ENCODE results near the gene PYDC2. TPM values are rescaled to one million over a fixed set of nuclear protein-coding genes. Genes with fewer than 3 reads are reported as not detected.

PYDC2 gene
- total RNA-seq, 2 experiments from 2014 or later = not detected

DNA sequence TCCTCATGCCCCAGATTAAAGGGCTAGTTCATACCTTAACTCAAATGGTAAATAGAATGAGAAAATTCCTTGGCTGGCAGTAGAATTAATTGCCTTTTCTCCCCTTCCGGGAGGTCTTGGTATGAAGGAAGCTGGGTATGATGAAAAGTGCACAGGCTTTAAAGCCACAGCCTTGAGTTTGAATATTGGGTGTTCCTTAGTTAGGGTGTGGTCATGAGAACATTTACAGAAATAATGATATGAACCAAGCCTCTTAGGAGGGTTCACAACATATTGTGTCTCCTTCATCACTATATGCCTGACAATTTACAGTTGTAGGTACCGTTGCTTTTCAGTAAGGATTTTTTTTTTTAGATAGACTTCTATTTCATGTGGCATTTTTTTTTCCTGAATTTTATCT, 48.1 kb downstream of the PYDC2 start:
- Mint-ChIP-seq H3K4me1 (ENCODE audit: low read depth) (no peaks in the 10 kb centered on the region), H3K27me3 (no peaks in the 10 kb centered on the region), H3K27ac (no peak overlapping the region), H3K9me3 (no peaks in the 10 kb centered on the region), H3K36me3 (ENCODE audit: low read depth) (no peaks in the 10 kb centered on the region), H3K4me3 (no peak overlapping the region)
- Histone ChIP-seq H3K4me1 (ENCODE audit: insufficient read depth, low read length) (no peaks in the 10 kb centered on the region), H3K9me3 (ENCODE audit: control insufficient read depth in 1 of 2, insufficient read depth in 1 of 2, low read length in 2 of 2) (no peaks in the 10 kb centered on the region), H3K27me3 (ENCODE audit: control insufficient read depth in 1 of 2, insufficient read depth in 2 of 2, low read length in 2 of 2) (no peaks in the 10 kb centered on the region), H3K4me3 (ENCODE audit: low read length) (no peak overlapping the region), H3K36me3 (ENCODE audit: insufficient read depth, low read length) (no peaks in the 10 kb centered on the region), H3K27ac (ENCODE audit: low read depth in 1 of 2, low read length in 2 of 2) (no peak overlapping the region)
- ChIA-PET CTCF (no interaction called here), POLR2A (no interaction called here)
- ATAC-seq (ENCODE audit: poor library complexity) (no peak), DNase-seq (no peak)
- intact Hi-C loops (cut with DNase I, micrococcal nuclease) = no loop called here
- TF ChIP-seq, protein P1, sequence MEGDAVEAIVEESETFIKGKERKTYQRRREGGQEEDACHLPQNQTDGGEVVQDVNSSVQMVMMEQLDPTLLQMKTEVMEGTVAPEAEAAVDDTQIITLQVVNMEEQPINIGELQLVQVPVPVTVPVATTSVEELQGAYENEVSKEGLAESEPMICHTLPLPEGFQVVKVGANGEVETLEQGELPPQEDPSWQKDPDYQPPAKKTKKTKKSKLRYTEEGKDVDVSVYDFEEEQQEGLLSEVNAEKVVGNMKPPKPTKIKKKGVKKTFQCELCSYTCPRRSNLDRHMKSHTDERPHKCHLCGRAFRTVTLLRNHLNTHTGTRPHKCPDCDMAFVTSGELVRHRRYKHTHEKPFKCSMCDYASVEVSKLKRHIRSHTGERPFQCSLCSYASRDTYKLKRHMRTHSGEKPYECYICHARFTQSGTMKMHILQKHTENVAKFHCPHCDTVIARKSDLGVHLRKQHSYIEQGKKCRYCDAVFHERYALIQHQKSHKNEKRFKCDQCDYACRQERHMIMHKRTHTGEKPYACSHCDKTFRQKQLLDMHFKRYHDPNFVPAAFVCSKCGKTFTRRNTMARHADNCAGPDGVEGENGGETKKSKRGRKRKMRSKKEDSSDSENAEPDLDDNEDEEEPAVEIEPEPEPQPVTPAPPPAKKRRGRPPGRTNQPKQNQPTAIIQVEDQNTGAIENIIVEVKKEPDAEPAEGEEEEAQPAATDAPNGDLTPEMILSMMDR (IDR thresholded peaks at IDR 0.05) = no peak

Other genes starting within 250 kb of the PYDC2 start
- 10 to 100 TPM; 16.7 to 16.8 TPM for gene CCDC50, start 131.8 kb upstream of the PYDC2 start, total RNA-seq
- gene UTS2B, start 130.6 kb upstream of the PYDC2 start, total RNA-seq = not detected